ENCODE results near the gene IFIT2.
"Not testable (repeated sequence)": the region's sequence is repeated elsewhere in the genome, so short reads cannot be mapped to it uniquely, and the experiment has no call there.

DNA sequence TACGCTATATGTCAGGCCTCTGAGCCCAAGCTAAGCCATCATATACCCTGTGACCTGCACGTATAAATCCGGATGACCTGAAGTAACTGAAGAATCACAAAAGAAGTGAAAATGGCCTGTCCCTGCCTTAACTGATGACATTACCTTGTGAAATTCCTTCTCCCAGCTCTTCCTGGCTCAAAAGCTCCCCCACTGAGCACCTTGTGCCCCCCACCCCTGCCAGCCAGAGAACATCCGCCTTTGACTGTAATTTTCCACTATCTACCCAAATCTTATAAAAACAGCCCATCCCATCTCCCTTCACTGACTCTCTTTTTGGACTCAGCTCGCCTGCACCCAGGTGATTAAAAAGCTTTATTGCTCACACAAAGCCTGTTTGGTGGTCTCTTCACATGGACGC, 17.1 kb upstream of the IFIT2 start:
- TF ChIP-seq, protein P1, sequence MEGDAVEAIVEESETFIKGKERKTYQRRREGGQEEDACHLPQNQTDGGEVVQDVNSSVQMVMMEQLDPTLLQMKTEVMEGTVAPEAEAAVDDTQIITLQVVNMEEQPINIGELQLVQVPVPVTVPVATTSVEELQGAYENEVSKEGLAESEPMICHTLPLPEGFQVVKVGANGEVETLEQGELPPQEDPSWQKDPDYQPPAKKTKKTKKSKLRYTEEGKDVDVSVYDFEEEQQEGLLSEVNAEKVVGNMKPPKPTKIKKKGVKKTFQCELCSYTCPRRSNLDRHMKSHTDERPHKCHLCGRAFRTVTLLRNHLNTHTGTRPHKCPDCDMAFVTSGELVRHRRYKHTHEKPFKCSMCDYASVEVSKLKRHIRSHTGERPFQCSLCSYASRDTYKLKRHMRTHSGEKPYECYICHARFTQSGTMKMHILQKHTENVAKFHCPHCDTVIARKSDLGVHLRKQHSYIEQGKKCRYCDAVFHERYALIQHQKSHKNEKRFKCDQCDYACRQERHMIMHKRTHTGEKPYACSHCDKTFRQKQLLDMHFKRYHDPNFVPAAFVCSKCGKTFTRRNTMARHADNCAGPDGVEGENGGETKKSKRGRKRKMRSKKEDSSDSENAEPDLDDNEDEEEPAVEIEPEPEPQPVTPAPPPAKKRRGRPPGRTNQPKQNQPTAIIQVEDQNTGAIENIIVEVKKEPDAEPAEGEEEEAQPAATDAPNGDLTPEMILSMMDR (conservative IDR thresholded peaks at IDR 0.05; ENCODE audit: low read depth, low read length), result not testable (repeated sequence)
- not testable (repeated sequence) for TF ChIP-seq EZH2 (IDR thresholded peaks at IDR 0.05; ENCODE audit: borderline replicate concordance, low read depth, low read length, poor library complexity, severe bottlenecking)

Data from A673 (cell line).